Measurements from ENCODE around the gene MYO5A.
"Not testable (repeated sequence)": the region's sequence is repeated elsewhere in the genome, so short reads cannot be mapped to it uniquely, and the experiment has no call there.

Gene MYO5A

DNA sequence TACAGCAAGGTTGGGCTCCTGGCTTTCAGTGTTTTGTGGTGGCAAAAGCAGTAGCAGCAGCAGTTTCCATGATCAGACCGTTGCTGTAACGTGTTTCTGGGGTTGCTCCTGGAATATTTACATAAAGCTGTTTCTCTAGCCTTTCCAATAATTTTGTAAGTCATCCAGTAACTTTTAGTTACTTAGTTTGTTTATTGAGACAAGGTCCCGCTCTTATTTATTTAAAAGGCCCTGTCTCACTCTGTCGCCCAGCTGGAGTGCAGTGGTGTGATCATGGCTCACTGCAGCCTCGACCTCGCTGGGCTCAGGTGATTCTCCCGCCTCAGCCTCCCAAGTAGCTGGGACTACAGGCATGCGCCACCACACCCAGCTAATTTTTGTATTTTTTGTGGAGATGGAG lies 8.8 kb upstream of the MYO5A start:
- DNase-seq = no peak

DNA sequence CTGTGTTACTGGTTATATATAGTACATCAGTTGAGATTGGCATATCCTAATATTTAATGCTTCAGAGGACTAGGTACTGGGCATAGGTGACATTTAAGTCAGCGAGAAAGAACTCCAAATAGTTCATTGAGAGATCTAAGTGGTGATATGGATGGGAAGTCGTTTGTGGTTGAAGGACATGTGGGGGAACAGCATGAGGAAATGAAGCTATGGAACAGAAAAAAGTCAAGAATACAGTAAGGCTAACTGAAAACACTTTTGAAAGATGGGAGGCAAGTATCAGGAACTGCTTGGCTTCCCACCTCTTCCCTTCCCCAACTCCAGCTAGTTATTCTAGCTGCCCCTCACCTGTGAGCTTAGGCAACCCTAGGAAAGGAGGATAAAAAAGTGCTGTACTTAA lies 3.7 kb upstream of the MYO5A start:
- DNase-seq = no peak

DNA sequence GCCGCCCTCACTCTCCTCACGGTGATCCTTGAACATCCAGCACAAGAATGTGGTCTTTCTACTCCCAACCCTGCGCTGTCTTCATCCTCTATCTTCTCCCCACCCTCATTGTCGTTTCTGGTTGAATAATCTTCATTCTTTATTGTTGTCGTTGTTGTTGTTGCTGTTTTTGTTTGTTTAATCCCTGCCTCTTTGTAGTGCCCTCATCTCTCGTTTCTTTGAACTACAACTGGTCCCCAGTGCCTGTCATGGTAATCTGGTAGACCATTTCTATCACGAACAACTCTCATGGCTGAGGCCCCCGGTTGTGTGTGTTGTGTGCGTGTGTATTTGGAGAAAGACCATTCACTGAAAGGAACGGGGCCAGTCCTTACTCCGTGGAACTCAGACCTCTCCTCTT lies 1.3 kb upstream of the MYO5A start:
- DNase-seq = no peak

DNA sequence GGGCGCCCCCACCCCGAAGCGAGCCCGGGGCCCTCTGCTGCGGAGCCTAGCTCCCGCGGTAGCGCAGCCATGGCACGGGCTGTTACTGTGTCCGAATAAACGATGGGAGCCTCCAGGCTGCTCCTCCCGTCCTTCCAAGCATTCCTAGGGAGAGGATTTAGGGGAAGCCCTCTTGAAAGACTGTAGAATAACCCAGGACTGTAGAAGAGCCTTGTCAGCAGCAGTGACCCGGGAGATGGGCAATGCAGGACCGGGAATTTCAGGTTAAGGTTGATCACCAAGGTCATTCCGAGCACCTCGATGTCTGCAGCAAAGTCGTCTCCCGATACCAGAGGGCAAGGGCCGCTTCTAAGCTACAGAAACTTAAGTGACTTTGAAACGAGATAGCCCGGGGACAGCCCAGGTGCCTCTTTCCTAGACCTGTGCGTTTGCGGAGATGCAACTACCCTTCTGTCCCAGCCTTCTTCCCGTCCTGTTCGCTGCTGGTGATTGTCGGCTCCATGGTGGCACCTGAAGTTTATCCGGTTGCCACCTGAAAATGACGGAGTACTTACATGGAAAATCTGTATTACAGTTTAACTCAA lies 753 bp upstream of the MYO5A start:
- no peak for DNase-seq

DNA sequence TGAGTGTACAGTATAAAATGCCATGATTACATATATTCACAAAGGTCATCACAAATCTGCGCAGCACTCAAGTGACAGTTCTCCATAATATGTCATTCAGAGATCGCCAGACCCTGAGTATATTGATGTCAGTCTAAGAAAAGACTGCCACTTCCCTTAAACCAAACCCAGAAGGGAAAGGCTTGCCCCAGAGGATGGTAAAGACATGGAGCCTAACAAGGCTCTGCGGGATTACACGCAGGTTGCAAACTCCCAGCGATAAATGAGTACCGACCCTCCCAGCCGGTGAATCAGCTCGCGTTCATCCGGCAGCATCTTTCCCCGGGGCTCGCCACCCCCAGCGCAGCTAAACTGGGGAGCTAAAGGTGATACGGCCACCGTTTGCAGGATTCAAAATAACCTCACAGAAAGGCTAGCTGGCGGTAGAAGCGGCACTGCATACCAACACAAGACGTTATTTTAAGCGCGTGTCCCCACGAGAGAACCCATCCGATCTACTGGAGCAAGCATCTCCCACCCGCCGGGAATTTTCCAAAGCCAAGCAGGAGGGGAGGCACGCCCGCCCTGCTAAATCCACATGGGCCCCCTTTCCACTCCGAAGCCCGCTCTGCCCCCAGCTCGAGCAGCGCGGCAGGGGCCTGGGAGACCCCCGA lies 643 bp downstream of the MYO5A start:
- no peak for DNase-seq

DNA sequence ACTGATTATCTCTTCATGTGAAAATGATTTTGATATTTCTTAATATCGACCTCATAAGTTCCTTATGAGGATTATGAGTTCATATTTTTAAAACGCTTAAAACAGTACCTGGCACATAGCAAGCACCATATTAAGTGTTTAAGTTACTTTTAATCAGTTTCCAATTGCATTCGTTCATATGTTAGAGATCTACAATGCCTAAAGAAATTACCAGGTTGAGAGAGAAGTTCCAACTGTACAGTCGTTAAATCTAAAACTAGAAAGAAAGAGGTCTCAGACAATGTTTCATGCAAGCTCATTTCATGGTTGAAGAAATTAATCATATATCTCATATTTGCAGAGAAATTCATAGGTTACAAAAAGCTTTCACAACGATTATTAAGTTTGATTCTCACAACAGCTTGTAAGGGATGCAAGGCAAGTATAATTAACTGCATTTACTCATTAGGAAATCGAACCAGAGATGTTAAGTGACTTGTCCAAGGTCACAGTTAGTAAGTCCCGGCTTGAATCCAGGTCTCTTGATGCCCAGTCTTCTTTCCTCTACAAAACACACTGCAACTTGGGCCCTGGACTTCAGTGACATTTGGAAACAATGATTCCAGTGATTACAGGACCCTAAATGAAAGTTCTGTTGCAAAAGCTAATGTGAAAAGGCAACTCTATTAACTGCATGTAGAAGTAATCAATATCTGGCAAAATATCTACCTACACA lies 1.3 kb downstream of the MYO5A start:
- DNase-seq = no peak

DNA sequence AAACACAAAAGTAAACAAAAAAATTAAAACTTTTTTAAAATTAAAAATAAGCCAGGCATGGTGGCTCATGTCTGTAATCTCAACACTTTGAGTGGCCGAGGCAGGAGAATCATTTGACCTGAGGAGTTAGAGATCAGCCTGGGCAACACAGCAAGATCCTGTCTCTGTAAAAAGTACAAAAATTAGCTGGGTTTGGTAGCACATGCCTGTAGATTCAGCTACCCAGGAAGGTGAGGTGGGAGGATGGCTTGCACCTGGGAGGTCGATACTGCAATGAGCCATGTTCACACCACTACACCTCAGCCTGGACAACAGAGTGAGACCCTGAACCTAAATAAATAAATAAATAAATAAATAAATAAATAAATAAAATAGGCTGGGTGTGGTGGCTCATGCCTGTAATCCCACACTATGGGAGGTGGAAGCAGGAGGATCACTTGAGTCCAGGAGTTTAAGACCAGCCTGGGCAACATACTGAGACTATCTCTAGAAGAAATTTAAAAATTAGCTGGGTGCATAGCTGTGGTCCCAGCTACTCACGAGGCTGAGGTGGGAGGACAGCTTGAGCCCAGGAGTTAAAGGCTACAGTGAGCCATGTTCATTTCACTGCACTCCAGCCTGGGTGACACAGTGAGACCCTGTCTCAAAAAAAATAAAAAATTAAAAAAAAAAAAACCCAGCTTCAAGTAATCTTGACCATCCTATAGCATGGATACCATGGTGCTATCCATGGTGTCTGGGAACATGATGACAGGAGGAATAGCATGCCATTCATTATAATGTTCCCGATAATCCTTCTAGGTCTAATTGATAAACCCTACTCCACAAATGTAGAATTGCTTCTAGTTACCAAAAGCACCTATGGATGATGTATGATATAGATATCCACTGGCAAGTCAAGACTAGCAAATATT lies 4.2 kb downstream of the MYO5A start:
- no peak for DNase-seq

DNA sequence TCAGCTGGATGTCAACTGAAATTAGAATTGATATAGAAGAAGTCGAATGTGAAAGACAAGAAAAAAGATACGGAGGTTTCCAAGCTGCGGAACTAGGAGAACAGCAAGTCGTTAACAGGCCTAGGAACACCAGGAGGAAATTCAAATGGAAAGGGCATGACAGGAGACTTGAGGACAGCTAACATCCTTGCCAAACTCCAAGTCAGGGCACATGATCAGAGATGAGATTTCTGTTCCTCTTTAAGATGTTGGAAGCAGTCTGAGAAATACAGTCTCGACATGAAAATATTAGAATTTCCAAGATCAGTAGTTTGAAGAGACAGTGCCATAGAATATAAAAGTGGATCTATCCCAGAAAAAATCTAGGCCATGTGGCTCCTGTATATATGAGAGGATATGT lies 5.0 kb downstream of the MYO5A start:
- DNase-seq = no peak

DNA sequence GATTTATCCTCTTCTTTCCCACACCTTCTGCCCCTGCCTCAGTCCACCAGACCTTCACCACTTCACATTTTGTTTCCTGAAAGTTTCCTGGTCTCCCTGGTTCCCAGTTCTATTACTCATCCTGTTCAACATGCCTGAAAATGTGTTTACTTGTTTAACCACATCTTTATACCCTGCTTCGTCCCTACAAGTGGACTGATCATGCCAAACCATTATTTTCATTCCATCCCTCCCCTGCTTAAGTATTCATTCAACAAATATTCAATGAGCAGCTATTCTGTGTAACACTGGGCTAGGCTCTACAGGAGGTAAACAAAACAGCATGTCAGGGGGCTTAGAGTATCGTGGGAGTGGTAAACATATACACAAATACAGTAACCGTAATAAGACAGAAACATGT lies 5.5 kb downstream of the MYO5A start:
- no peak for DNase-seq

DNA sequence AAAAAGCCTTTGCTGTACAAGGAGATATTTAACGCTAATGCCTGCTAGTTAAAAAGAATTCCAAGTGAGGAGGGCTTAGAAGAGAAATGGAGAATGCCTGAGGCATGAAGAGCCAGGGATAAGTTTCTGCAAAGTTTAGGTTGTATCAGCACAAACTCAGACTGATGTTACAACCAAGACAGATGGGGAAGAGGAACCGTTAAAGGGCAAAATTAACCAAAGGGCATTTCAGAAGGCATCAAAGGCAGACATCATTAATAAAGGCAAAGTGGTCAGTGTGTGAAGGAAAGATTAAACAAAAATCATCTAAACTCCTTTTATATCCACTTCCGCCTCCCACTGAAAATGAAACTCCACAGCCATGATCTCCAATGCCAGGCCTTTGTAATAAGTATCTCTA lies 7.0 kb downstream of the MYO5A start:
- no peak for DNase-seq

DNA sequence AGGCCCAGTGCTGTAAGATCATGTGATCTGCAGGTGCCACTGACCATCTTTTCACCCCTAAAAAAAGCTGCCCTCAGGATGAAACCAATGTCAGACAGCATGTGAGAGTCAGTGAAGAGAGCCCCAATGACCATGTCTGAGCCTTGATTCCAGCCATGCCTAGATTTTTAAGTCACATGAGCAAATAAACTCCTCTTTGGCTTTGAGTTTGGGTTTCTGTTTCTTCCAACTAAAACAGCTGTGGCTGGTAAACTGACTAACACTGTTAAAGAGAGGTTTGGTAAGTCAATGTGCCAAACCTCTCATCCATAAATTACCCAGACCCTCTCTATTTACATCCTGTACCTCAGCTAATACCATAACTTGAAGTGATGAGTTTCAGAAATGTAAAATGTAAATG lies 8.3 kb downstream of the MYO5A start:
- no peak for DNase-seq

DNA sequence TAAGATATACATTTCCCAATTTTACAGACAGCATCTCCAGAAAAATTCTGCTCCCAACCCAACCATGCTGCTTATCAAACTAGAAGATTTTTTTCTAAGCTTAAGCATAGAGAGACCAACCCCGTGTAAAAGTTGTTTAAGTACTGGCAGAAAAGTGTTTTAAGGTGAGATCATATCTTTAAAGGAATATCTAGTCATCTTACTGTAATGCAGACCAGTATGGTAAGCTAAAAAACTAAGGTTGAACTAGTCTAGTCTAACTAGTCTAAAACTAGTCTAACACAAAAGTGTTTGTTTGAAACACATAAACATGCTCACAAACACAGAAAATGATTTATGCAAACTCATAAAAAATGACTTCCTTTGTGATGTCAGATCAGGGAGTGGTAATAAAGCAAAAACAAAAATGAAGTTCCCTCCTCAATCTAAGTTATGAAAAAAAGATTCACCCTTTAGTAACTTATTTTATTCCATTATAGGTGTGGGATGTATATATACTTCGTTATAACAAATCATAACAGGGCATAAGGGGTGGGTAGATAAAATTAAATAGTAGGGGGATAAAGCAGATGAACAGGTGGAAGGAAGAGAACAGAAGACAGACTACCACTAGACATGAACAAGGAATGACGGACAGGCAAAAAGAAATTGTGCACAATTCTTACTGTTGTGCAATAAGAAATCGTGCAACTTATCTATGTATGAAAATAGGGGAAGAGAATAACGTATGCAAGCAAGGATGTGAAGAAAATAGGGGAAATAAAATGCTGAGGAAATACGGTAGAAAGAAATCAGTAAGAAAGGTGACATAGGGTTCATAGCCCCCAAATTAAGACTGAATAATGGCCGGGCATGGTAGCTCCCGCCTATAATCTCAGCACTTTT lies 10.0 kb downstream of the MYO5A start:
- no peak for DNase-seq

DNA sequence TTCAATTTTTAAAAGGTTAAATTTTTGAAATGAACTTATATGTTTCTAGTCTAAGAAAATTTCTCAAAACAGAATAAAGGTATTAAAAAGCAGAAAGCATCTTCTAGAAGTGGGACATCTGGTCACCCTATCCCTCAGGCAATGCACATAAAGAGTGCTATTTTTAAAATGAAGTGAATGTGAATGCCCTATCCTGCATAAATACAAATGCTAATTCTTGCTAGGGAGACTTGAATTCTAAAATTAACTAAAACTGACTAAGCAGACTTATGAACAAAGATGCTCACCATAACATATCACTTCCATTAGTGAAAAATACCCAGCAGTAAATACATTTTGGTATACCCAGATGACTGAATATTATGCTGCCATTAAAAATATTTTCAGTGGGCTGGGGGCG lies 11.7 kb downstream of the MYO5A start:
- no peak for DNase-seq

DNA sequence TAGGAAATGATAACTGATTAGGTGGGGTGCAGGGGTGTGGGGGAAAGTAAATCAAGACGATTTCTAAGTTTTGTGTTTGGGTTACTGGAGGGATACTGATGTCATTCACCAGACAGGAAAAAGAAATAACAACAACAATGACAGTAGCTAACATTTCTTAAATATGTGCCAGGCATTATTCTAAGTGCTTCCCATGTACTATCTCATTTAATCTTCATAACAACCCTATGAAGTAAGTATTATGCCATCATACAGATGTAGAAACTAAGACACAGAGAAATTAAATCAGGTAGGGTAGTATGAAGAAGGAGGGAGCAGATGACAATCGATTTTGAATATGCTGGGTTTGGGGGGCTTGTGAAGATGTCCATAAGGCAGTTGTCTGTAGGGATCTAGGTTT lies 13.3 kb downstream of the MYO5A start:
- DNase-seq = no peak

DNA sequence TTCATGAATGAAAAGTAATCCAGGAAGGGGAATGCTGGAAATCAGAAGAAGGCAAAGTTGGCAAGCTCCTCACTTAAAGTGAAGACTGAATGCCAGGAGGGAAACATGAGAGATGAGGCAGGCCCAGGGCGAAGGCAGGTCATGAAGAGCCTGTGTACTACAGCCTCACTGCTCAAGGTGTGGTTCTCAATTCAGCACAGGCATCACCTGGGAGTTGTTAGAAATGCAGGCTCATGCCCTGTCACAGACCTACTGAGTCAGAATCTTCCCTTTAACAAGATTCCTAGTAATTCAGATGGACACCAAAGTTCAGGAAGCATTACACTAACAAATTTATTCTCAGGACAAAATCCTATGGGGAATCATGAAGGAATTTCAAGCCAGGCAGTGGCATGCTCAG lies 14.2 kb downstream of the MYO5A start:
- no peak for DNase-seq

DNA sequence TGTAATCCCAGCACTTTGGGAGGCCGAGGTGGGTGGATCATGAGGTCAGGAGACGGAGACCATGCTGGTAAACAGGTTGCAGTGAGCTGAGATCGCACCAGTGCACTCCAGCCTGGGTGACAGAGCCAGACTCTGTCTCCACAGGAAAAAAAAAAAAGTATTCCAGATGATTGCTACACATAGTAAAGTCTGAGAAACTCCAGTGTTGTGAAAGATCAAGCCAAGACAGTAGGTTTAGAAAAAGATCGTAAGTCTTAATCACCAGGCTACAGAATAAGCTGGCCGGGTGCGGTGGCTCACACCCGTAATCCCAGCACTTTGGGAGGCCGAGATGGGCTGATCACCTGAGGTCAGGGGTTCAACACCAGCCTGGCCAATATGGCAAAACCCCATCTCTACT lies 15.8 kb downstream of the MYO5A start:
- DNase-seq = not testable (repeated sequence)

DNA sequence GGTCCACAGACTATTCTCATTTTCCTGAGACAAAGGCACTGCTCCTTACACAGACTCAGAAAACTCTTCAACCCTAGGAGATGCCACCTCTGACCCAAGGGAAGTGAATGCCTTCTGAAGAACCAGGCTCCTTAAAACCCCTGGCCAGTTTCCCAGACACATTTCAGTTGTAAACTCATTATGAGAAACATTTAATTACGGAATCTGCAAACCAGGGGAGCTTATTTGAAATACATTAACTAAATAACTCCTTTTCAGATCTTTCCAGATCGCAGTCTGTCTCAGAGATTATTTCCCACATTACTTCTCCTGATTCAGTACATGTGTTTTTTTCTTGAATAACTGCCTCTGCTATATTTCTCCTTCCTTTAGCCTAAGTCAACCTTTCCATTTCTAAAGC lies 17.6 kb downstream of the MYO5A start:
- no peak for DNase-seq

DNA sequence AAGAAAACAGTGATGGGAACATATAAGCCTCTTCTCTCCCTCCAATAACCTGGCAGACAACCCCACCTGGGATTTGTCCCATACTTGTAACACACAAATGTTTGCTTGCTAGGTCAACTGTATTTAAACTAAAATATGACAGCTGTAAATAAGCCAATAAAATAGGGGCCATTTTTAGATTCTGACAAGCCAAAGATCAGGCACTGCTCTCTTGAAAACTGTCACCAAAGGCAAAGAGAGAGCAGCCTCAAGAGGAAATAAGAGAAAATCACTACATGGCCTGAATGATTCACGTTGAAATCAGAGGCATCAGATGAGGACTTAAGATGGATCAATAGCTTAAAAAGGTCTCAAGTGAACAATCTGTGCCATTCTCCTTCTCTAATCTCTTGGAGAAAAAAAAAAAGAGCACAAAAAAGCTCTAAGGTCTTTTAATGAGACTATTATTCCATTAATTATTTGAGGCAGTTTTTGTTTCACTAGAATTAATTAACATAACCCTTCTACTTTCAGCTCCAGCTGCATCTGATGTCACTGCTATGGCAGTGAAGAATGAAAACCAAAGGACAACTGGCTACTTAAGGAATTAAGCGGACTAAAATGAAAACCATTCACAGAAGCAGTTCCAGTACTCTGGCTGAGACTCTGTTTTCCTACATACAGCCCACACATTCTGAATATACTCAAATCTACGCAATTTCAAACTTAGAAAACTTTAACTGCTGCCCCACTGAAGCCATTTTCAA lies 19.0 kb downstream of the MYO5A start:
- DNase-seq = no peak

DNA sequence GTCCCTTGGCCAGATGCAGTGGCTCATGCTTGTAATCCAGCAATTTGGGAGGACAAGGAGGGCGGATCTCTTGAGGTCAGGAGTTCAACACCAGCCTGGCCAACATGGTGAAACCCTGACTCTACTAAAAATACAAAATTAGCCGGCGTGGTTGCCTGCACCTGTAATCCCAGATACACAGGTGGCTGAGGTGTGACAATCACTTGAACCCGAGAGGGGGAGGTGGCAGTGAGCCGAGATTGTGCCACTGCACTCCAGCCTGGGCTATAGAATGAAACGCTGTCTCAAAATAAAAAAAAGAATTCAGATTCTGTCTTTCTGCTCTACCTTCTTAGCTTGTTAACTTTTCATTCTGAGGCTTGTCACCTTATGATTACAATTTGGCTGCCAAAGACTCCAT lies 22.1 kb downstream of the MYO5A start:
- DNase-seq = no peak

DNA sequence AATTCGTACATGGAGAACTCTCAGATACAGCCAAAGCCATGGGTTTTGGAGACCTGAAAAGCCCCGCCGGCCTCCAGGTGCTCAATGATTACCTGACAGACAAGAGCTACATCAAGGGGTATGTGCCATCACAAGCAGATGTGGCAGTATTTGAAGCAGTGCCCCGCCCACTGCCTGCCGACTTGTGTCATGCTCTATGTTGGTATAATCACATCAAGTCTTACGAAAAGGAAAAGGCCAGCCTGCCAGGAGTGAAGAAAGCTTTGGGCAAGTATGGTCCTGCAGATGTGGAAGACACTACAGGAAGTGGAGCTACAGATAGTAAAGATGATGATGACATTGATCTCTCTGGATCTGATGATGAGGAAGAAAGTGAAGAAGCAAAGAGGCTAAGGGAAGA lies 23.5 kb downstream of the MYO5A start:
- no peak for DNase-seq

DNA sequence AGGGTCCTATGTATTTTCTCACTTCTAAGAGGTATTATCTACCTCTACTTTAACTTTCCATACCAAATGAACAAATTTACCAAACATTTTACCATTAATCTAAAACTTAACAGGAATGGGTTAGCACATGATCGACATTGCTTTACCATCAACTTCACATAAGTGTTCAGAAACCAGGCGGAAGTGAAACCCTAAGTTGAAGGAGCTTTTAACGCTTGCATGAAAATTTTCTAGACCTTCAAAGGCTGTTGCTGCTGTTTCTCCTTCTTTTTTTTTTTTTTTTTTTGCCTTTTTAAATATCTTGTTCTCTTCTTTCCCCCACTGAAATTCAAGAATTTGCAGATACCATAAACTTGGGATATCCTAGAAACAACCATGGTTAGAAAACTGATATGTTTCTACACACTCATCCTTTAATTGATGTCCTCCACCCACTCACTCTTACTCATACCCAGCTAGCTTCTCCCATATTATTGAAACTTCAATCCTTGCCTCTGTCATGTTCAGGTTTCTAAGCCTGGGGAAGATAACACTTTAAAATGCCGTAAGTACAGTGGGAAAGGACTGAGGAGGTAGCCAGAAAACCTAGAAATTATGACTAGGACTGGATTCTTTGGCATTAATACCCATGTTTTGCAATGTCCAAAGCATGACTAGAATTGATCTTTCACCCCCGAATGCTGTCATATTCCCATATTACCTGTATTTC lies 24.7 kb downstream of the MYO5A start:
- DNase-seq = no peak

All from NCI-H1694 (cell line).